GM12878 (cell line): ENCODE data around the gene SPATA25. TPM values are rescaled to one million over a fixed set of nuclear protein-coding genes. Genes with fewer than 3 reads are reported as not detected.

ENCODE experiments used
- BHLHE40 ChIP-seq, 2 experiments: fragments of 450-650 bp in 1 of 2; IDR thresholded peaks; 2 replicates each; pipeline ENCODE4 v1.6.1; 2011 to 2017; ENCODE audit warnings: low read depth in 2 of 2, borderline replicate concordance in 1 of 2, improper control_type of control experiment in 1 of 2, low read length in 1 of 2, mild to moderate bottlenecking in 1 of 2
- E4F1 ChIP-seq: fragments of 450-650 bp; IDR thresholded peaks from 2 replicates; pipeline ENCODE4 v1.6.1; 2018; ENCODE audit warnings: borderline replicate concordance, mild to moderate bottlenecking; ENCODE audit not compliant: partially characterized antibody
- EZH2 ChIP-seq: IDR thresholded peaks from 2 replicates; pipeline ENCODE4 v1.6.1; 2012; ENCODE audit warnings: low read depth, mild to moderate bottlenecking, control low read depth, inconsistent platforms, low read length, borderline replicate concordance; ENCODE audit not compliant: control insufficient read depth
- STAT1 ChIP-seq: fragments of 450-650 bp; conservative IDR thresholded peaks from 2 replicates; pipeline ENCODE4 v1.6.1; 2014; ENCODE audit warnings: antibody characterized with exemption, mild to moderate bottlenecking
- TCF7 ChIP-seq: IDR thresholded peaks from 2 replicates; pipeline ENCODE4 v1.6.1; 2014; ENCODE audit warnings: antibody characterized with exemption, borderline replicate concordance
- ZBTB11 ChIP-seq: fragments of 450-650 bp; formaldehyde crosslinking; IDR thresholded peaks from 2 replicates; pipeline ENCODE4 v1.5.0; 2022; ENCODE audit warnings: mild to moderate bottlenecking, missing genetic modification characterization
- polyA plus RNA-seq, 11 experiments: library from polyadenylated mRNA; depleted of rRNA in 4 of 11; unstranded in 6 of 11; stranded (reverse) in 5 of 11; fragments of >200 nt; fragmentation: Nextera tagmentation in 4 of 11; fragmentation: Illumina TruSeq in 1 of 11; extraction: Ambion mirVana in 4 of 11; extraction: Trizol in 1 of 11; gene quantifications; 1 replicate in 1 of 11; 2 replicates in 10 of 11; pipeline versions ENCODE4 v1.2.1 to v1.2.3, GENCODE V29; 2011 to 2016; ENCODE audit warnings: inconsistent platforms in 2 of 11, missing spikeins in 2 of 11, low read depth in 1 of 11
- total RNA-seq, 4 experiments: library from RNA; depleted of rRNA in 3 of 4; stranded (reverse); fragments of >200 nt in 3 of 4; fragmentation: Illumina TruSeq in 1 of 4; extraction: Trizol in 1 of 4; gene quantifications; 2 replicates each; pipeline versions ENCODE4 v1.2.1 to v1.2.3, GENCODE V29; 2013 to 2021

Gene SPATA25
- total and polyA plus RNA-seq, 10 of the 15 experiments (the other 5 are each of a cell fraction or from before 2014, with no cell fraction given), result 0.28 to 2.9 (median 1.3) TPM; not detected in 3

GRCh38 chr20:45880988-45881788, 6.2 kb downstream of the SPATA25 start, which contains the start of gene ZSWIM1 (continued):
- TF ChIP-seq E4F1, result no peak
- no peak for TF ChIP-seq ZBTB11
- no peak for TF ChIP-seq EZH2
- no peak for TF ChIP-seq BHLHE40 (IDR thresholded peaks at IDR 0.05; ENCODE audit: borderline replicate concordance in 1 of 2, low read depth in 2 of 2, low read length in 1 of 2)
- no peak for TF ChIP-seq STAT1
- no peak for TF ChIP-seq TCF7
